ENCODE measurements around the gene EXOC4. TPM values are rescaled to one million over a fixed set of nuclear protein-coding genes. Genes with fewer than 3 reads are reported as not detected.
"Not testable (repeated sequence)": the region's sequence is repeated elsewhere in the genome, so short reads cannot be mapped to it uniquely, and the experiment has no call there.

EXOC4 gene
- total RNA-seq, 3 donors from 2014 or later: 23.9 to 30.4 (median 26.0) TPM

DNA sequence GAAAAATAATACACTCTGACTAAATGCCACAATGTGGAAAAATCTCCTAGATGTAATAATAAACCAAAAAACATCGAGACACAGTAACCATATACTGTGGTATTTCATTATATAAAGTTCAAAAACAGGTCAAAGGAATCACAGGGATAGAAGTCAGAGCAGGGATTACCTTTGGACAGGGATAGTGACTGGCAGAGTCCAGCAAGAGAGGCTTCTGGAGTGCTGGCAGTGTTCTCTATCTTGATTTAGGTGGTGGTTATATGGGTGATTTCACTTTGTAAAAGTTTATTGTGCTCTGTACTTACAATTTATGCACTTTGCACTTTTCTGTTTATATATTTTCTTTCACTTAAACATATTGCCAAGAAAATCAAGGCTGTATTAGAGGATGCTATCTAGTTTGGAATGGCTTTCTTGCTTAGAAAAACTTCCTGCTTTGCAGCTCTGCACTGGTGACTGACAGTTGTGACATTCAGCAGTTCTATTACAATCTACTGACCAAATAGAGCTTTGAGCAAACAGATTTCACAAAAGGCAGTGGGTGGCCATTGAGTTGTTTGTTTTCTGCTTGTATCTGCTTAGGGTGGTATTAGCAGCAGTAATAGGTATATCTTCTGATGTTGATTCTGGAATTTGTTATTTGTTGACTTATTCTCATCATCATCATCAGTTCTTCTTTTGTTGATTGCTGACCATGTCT is 610.6 kb downstream of the EXOC4 start:
- no peak overlapping the region for H3K4me3 Mint-ChIP-seq
- no peaks in the 10 kb centered on the region for H3K27me3 Mint-ChIP-seq (ENCODE audit: low read depth)
- no peak for DNase-seq
- H3K36me3 Mint-ChIP-seq (ENCODE audit: insufficient read depth): peaks cover 16% of the 10 kb centered on the region
- no peaks in the 10 kb centered on the region for H3K4me1 Mint-ChIP-seq (ENCODE audit: low read depth)
- ATAC-seq: no peak
- no peaks in the 10 kb centered on the region for H3K9me3 Mint-ChIP-seq

DNA sequence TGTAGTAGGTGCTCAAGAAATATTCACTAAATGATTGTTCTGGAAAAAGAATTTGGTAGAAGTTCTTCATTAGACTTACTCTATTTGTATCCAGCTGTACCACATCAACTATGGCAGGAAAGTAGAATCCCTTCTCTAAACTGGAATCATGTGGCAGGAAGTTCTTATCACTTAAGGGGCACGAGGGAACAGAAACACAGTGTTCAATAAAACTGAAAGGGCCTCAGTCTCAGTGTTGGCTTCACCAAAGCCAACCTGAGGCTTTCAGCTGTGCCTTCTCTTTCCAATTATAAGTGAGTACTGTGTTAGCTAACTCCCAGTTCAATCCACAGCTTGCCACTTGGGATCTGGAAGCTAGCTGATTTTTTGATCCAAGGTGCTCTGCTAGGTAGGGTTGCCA is 616.7 kb downstream of the EXOC4 start:
- peaks cover 15% of the 10 kb centered on the region for H3K36me3 Mint-ChIP-seq (ENCODE audit: insufficient read depth)
- H3K4me1 Mint-ChIP-seq (ENCODE audit: low read depth): peaks cover 23% of the 10 kb centered on the region
- no peak overlapping the region for H3K4me3 Mint-ChIP-seq
- no peak for DNase-seq
- no peaks in the 10 kb centered on the region for H3K27me3 Mint-ChIP-seq (ENCODE audit: low read depth)
- no peak for ATAC-seq
- no peaks in the 10 kb centered on the region for H3K9me3 Mint-ChIP-seq

DNA sequence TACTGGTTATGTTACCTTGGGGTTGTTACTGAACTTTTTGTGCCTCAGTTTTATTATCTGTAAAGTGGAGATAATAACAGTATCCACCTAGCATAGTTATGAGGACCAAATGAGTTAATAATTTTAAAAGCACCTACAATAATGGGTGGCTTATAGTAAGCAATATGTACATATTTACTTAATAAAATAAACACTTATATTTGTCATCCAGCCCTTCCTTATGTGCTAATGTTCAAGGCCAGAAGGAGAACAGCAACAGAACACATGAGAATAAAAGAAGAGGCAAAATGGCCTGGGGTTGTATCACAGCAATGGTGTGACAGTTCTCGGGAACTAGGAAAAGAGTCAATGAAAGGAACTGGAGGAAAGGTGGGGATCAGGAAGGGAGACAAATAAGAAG is 618.9 kb downstream of the EXOC4 start:
- peaks cover 11% of the 10 kb centered on the region for H3K36me3 Mint-ChIP-seq (ENCODE audit: insufficient read depth)
- peaks cover 32% of the 10 kb centered on the region for H3K4me1 Mint-ChIP-seq (ENCODE audit: low read depth)

DNA sequence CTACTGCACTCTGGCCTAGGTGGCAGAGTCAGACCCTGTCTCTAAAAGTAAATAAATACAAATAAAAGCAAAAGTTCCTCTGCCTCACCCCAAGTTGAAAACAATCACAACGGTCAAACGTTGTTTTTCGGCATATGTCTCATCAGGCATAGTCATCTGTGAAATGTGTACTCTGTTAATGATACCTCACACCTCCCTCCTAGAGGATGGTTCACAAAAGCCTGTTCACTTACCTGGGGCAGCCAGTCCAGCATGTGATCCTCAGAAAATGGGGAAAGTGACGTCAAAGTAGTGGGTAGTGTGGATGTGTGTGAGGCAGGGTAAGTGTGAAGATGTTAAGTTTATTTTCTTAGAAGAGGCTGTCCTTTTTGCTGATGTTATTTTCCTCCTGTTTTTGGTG is 620.3 kb downstream of the EXOC4 start:
- no peak for ATAC-seq
- peaks cover 11% of the 10 kb centered on the region for H3K36me3 Mint-ChIP-seq (ENCODE audit: insufficient read depth)
- no peaks in the 10 kb centered on the region for H3K27me3 Mint-ChIP-seq (ENCODE audit: low read depth)
- peaks cover 32% of the 10 kb centered on the region for H3K4me1 Mint-ChIP-seq (ENCODE audit: low read depth)
- DNase-seq: no peak
- no peak overlapping the region for H3K4me3 Mint-ChIP-seq
- H3K9me3 Mint-ChIP-seq: no peaks in the 10 kb centered on the region

More for the DNA sequence above, 618.9 kb downstream of the EXOC4 start:
- DNase-seq: no peak
- no peak for ATAC-seq
- Mint-ChIP-seq H3K27me3 (ENCODE audit: low read depth) (no peaks in the 10 kb centered on the region), H3K9me3 (no peaks in the 10 kb centered on the region), H3K4me3 (no peak overlapping the region)

DNA sequence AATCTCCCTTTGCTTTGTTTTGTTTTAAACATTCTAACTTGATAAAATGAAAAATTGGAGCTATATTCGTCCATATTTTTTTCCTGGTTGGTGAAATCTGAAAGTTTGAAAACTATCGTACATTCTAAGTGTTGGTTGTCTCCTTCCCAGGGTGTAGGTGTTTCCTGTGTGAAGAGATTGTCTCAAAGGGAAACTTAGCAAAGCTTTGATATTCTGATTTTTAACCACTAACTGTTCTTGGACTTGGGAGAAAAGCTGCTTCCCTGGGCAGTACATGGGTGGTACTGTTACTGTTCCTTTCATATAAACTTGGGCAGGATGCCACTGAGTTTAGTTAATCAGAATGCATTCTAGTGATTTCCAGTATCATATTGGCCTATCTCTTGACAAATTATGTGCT is 620.8 kb downstream of the EXOC4 start:
- Mint-ChIP-seq H3K27me3 (ENCODE audit: low read depth) (no peaks in the 10 kb centered on the region), H3K9me3 (no peaks in the 10 kb centered on the region), H3K36me3 (ENCODE audit: insufficient read depth) (peaks cover 12% of the 10 kb centered on the region), H3K4me3 (no peak overlapping the region), H3K4me1 (ENCODE audit: low read depth) (peaks cover 32% of the 10 kb centered on the region)
- ATAC-seq (no peak), DNase-seq (no peak)

DNA sequence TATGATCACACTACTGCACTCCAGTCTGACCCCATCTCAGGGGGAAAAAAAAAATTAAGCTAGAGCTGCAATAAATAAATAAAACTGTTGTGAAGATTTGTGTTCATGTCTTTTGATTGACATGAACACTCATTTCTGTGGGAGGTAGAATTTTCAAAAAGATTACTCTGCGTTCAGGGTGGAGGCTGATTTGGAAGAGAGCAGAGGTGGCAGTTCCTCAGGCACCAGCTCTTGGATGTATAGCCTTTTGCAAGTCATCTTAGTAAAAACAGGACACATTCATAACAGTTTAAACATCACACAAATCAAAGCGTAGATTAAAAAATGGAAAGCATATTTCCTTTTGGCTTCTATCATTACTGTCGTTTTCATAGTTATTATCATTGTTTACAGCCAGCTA is 630.7 kb downstream of the EXOC4 start:
- Mint-ChIP-seq H3K9me3 (peaks cover 5% of the 10 kb centered on the region), H3K4me3 (no peak overlapping the region), H3K4me1 (ENCODE audit: low read depth) (no peaks in the 10 kb centered on the region), H3K27me3 (ENCODE audit: low read depth) (no peaks in the 10 kb centered on the region), H3K36me3 (ENCODE audit: insufficient read depth) (peaks cover 3% of the 10 kb centered on the region)
- ATAC-seq: no peak
- no peak for DNase-seq

DNA sequence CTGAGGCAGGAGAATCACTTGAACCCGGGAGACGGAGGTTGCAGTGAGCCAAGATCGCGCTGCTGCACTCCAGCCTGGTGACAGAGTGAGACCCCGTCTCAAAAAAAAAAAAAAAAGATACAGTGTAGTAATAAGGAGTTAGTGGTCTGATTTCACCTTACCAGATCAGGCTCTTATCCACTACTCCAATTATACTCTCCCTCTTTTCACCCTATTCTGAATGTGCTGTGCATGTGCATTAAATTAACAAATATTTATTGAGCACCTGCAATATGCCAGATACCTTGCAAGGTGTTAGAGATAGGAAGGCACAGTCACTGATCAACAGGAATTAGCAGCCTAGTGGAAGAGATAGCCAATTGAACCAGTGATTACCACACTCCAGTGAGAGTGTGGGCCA is 632.3 kb downstream of the EXOC4 start:
- Mint-ChIP-seq H3K4me1 (ENCODE audit: low read depth) (no peaks in the 10 kb centered on the region), H3K9me3 (peaks cover 5% of the 10 kb centered on the region), H3K36me3 (ENCODE audit: insufficient read depth) (peaks cover 3% of the 10 kb centered on the region), H3K27me3 (ENCODE audit: low read depth) (no peaks in the 10 kb centered on the region), H3K4me3 (no peak overlapping the region)
- ATAC-seq (no peak), DNase-seq (no peak)

DNA sequence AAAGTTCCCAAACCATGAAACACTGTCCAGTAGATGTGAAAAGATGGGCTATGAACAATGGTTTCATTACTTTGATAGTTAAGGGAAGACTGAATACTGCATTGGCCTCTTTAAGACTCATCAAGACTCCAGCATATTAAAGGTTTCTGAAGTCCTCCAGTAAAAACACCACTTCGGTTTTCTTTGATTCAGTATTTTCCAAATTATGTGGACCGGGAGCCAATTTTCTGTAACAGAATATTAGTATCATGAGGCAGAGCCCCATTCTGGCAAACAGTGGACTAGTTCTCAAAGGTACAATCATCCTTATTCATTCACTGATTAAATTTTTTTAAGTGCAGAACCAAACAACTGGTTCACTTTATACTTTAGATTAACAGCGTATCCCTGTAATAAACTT is 633.2 kb downstream of the EXOC4 start:
- peaks cover 5% of the 10 kb centered on the region for H3K9me3 Mint-ChIP-seq
- peaks cover 3% of the 10 kb centered on the region for H3K36me3 Mint-ChIP-seq (ENCODE audit: insufficient read depth)
- H3K4me1 Mint-ChIP-seq (ENCODE audit: low read depth): no peaks in the 10 kb centered on the region
- ATAC-seq (no peak), DNase-seq (no peak)
- no peaks in the 10 kb centered on the region for H3K27me3 Mint-ChIP-seq (ENCODE audit: low read depth)
- no peak overlapping the region for H3K4me3 Mint-ChIP-seq

DNA sequence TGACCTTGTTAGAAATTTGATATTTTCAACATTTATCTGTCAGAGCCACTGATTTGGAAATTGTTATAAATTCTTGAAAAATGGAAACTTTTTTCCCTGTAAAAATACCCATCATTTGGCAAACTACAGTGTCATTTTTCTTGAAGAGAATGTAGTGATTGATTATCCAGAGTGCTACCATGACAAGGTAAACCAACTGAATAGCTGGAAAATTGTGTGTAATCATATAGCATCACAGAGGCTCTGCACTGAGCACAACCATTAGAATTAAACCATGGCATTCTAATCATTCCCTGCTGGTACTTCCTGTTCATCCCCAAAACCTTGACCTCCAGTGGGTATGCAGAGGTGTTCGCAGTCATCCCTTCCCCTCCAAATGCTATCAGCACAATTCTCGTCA is 633.9 kb downstream of the EXOC4 start:
- Mint-ChIP-seq H3K27me3 (ENCODE audit: low read depth) (no peaks in the 10 kb centered on the region), H3K4me1 (ENCODE audit: low read depth) (no peaks in the 10 kb centered on the region), H3K36me3 (ENCODE audit: insufficient read depth) (peaks cover 3% of the 10 kb centered on the region), H3K4me3 (no peak overlapping the region), H3K9me3 (peaks cover 5% of the 10 kb centered on the region)
- DNase-seq (no peak), ATAC-seq (no peak)

DNA sequence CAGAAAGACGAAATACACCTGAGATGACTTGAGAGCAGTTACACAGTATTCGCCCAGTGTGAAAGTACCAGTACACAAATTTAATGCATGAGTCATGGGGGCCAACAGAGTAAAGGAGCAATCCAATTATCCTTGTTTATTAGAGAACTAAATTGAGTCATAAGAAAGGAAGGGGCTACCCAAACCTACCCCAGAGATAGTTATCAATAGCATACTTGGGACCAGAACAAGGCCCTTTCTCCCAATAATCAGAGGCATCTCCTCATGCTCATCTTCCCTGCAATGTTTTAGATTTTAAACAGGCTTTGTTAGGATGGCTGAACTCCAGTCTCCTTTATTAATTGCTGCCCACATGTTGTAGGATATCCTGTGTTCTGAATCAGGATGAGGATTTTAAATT is 634.6 kb downstream of the EXOC4 start:
- Mint-ChIP-seq H3K9me3 (peaks cover 5% of the 10 kb centered on the region), H3K4me3 (no peak overlapping the region), H3K4me1 (ENCODE audit: low read depth) (no peaks in the 10 kb centered on the region), H3K27me3 (ENCODE audit: low read depth) (no peaks in the 10 kb centered on the region), H3K36me3 (ENCODE audit: insufficient read depth) (peaks cover 1% of the 10 kb centered on the region)
- DNase-seq (no peak), ATAC-seq (no peak)

DNA sequence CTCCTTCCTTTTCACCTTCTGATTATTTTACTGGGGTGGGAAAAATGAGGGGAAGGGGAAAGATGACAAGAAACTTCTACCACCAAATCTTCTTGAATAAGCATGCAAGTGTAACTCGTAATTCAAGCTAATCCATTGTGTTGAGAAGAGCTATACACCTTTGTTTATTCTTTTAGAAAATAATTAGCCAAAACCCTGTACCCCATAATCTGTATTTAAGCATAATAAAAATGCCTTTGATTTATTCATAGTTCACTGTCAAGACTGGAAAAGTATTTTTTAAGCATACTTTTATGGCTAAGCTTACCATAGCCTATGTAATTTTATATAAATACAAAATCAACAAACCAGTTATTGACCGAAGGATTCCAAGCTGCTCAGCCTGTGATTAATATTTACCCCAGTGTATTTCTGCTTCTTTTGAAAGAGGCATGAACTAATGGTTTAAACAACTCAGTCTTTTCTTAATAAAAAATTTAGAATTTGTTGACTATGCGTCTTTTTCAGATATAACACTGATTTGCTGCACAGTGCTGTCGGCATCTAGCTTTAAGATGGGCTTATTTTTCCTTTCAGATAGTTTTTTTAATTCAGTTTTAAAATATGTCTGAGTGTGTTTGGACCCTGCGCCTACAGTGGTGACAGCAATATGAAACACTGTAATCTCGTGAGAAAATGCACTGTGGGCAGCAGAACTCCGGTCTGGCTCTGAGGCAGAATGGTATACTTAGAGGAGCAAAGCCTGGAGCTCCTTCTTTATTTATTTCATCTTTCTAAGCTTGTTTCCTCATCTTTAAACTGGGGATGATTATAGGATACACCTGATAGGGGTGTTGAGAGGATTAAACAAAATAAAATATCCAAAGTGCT is 635.4 kb downstream of the EXOC4 start:
- DNase-seq (no peak), ATAC-seq (no peak)
- peaks cover 5% of the 10 kb centered on the region for H3K9me3 Mint-ChIP-seq
- no peaks in the 10 kb centered on the region for H3K27me3 Mint-ChIP-seq (ENCODE audit: low read depth)
- H3K4me1 Mint-ChIP-seq (ENCODE audit: low read depth): no peaks in the 10 kb centered on the region
- H3K36me3 Mint-ChIP-seq (ENCODE audit: insufficient read depth): no peaks in the 10 kb centered on the region
- H3K4me3 Mint-ChIP-seq: no peak overlapping the region

DNA sequence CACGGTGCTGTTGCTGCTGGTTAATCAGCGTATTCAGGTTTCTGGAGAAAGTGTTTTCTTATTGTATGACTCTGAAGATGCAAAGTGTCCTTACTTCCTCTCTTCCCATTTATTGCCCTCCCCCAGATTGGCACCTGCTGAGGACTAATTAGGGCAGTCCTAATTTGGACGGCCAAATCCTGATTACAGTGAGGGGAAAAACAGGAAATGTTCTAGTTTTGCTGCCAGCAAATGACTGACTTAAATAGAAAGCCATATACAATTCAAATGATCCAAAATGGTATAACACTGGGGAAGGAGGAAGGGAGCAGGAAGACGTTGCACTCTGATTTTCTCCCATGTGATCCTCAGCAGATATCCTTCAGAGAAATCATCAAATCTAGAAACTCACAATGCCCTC is 651.9 kb downstream of the EXOC4 start:
- H3K4me3 Mint-ChIP-seq: no peak overlapping the region

DNA sequence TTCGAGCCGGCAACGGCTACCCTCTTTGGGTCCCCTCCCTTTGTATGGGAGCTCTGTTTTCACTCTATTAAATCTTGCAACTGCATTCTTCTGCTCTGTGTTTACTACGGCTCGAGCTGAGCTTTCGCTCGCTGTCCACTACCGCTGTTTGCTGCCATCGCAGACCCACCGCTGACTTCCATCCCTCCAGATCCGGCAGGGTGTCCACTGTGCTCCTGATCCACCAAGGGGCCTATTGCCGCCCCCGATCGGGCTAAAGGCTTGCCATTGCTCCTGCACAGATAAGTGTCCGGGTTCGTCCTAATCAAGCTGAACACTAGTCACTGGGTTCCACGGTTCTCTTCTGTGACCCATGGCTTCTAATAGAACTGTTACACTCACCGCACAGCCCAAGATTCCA is 653.7 kb downstream of the EXOC4 start:
- DNase-seq; H3K4me1 Mint-ChIP-seq (ENCODE audit: low read depth); H3K9me3 Mint-ChIP-seq; H3K27me3 Mint-ChIP-seq (ENCODE audit: low read depth); ATAC-seq; H3K4me3 Mint-ChIP-seq: not testable (repeated sequence)
- peaks cover 35% of the 10 kb centered on the region for H3K36me3 Mint-ChIP-seq (ENCODE audit: insufficient read depth)

More for the DNA sequence above, 651.9 kb downstream of the EXOC4 start:
- Mint-ChIP-seq H3K27me3 (ENCODE audit: low read depth) (no peaks in the 10 kb centered on the region), H3K36me3 (ENCODE audit: insufficient read depth) (peaks cover 31% of the 10 kb centered on the region), H3K4me1 (ENCODE audit: low read depth) (no peaks in the 10 kb centered on the region), H3K9me3 (no peaks in the 10 kb centered on the region)
- DNase-seq: no peak
- no peak for ATAC-seq

DNA sequence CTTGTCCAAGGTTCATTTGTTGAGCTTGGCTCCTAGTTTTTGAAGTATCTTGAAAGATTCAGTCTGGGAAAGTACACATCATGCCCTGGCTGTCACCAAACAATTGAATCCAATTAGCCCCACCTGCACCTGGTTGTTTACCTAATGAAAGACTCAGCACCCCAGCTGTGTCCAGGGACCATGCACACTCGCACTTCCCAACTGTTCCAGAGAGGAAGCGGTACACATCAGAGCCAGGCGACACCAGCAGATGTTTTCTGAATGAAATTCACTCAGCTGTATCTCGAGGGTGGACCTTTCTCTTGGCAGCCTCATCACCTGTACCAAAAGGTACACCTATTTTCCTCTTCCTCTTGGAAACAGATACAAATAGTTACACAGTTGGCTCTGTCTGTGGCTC is 657.9 kb downstream of the EXOC4 start:
- ATAC-seq (no peak), DNase-seq (no peak)
- Mint-ChIP-seq H3K4me3 (no peak overlapping the region), H3K9me3 (peaks cover 4% of the 10 kb centered on the region), H3K36me3 (ENCODE audit: insufficient read depth) (peaks cover 21% of the 10 kb centered on the region), H3K27me3 (ENCODE audit: low read depth) (no peaks in the 10 kb centered on the region), H3K4me1 (ENCODE audit: low read depth) (no peaks in the 10 kb centered on the region)

DNA sequence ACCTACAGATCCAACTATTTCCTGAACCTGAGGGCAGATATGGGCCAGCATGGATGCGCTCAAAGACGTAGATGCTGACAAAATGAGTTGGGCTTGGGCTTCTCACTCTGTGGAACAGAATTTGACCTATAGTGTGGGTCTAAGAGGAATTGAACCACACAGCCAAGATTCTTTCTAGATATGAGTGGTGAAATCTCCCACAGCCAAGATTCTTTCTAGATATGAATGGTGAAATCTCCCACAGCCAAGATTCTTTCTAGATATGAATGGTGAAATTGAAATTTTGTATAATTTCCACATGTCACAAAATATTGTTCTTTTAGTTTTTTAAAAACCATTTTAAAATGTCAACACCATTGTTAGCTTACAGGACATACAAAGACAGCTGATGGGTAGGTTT is 658.8 kb downstream of the EXOC4 start:
- Mint-ChIP-seq H3K4me3 (no peak overlapping the region), H3K36me3 (ENCODE audit: insufficient read depth) (peaks cover 18% of the 10 kb centered on the region)
- no peak for DNase-seq

More for the DNA sequence above, 658.8 kb downstream of the EXOC4 start:
- H3K9me3 Mint-ChIP-seq: peaks cover 4% of the 10 kb centered on the region
- no peaks in the 10 kb centered on the region for H3K4me1 Mint-ChIP-seq (ENCODE audit: low read depth)
- ATAC-seq: no peak
- no peaks in the 10 kb centered on the region for H3K27me3 Mint-ChIP-seq (ENCODE audit: low read depth)

Data from activated T-cell treated with anti-CD3 and anti-CD28 coated beads, Interleukin-2, amount 50 U/mL, for 4 hours (primary cell).